Subcutaneous abdominal adipose tissue (tissue), 5 donors: ENCODE results near the gene AUP1.
"Not testable (repeated sequence)": the region's sequence is repeated elsewhere in the genome, so short reads cannot be mapped to it uniquely, and the experiment has no call there.

Experiments
- H3K27ac ChIP-seq: one replicate; pipeline ENCODE4 v1.7.0; 2013; ENCODE audit warnings: low read depth, mild to moderate bottlenecking, inconsistent platforms, low read length, moderate library complexity
- H3K27me3 ChIP-seq, 5 donors: one replicate each; pipeline ENCODE4 v1.7.0; 2013; ENCODE audit warnings: low read length in 5 of 5, inconsistent platforms in 1 of 5; ENCODE audit not compliant: control insufficient read depth in 5 of 5, insufficient read depth in 4 of 5
- H3K36me3 ChIP-seq, 5 donors: one replicate each; pipeline ENCODE4 v1.7.0; 2013; ENCODE audit warnings: low read length in 5 of 5; ENCODE audit not compliant: control insufficient read depth in 5 of 5, insufficient read depth in 5 of 5
- H3K4me1 ChIP-seq, 5 donors: one replicate each; pipeline ENCODE4 v1.7.0; 2013; ENCODE audit warnings: low read length in 5 of 5, mild to moderate bottlenecking in 3 of 5, moderate library complexity in 1 of 5; ENCODE audit not compliant: control insufficient read depth in 5 of 5, insufficient read depth in 5 of 5
- H3K4me3 ChIP-seq, 5 donors: one replicate each; pipeline ENCODE4 v1.7.0; 2013; ENCODE audit warnings: low read length in 5 of 5, low read depth in 1 of 5
- H3K9ac ChIP-seq, 5 donors: one replicate each; pipeline ENCODE4 v1.7.0; 2013; ENCODE audit warnings: low read length in 5 of 5, mild to moderate bottlenecking in 4 of 5, moderate library complexity in 3 of 5
- H3K9me3 ChIP-seq, 5 donors: one replicate each; pipeline ENCODE4 v1.7.0; 2013; ENCODE audit warnings: low read length in 5 of 5; ENCODE audit not compliant: control insufficient read depth in 5 of 5
- donor health status: healthy.
- donor health status: healthy.
- donor health status: healthy.
- donor health status: healthy.
- donor health status: healthy.

AUP1 gene

GRCh38 chr2:74488643-74489481 is 40.6 kb downstream of the AUP1 start:
- H3K27ac ChIP-seq: no peak overlapping the region
- H3K36me3 ChIP-seq: peaks cover 3 to 74% (median 49%) of the 10 kb centered on the region in 5 donors
- no peaks in the 10 kb centered on the region for H3K9me3 ChIP-seq
- H3K4me3 ChIP-seq: no peak overlapping the region
- H3K4me1 ChIP-seq: peaks cover 0 to 4% (median under 1%) of the 10 kb centered on the region in 5 donors
- no peaks in the 10 kb centered on the region for H3K27me3 ChIP-seq
- no peak overlapping the region for H3K9ac ChIP-seq

GRCh38 chr2:74486141-74486540 is 43.4 kb downstream of the AUP1 start:
- H3K9me3 ChIP-seq: no peaks in the 10 kb centered on the region
- H3K36me3 ChIP-seq: peaks cover 3 to 47% (median 22%) of the 10 kb centered on the region in 5 donors
- no peak overlapping the region for H3K4me3 ChIP-seq
- no peaks in the 10 kb centered on the region for H3K27me3 ChIP-seq
- H3K9ac ChIP-seq: no peak overlapping the region
- no peak overlapping the region for H3K27ac ChIP-seq
- peaks cover 4 to 26% (median 23%) of the 10 kb centered on the region in 5 donors for H3K4me1 ChIP-seq

- peak overlapping the region; percentile 95 to 100 (median 98) for H3K4me3 ChIP-seq
- H3K36me3 ChIP-seq: peaks cover 6 to 48% (median 19%) of the 10 kb centered on the region in 5 donors
- not testable (repeated sequence) for H3K27ac ChIP-seq, H3K27me3 ChIP-seq, H3K9me3 ChIP-seq
- peaks cover 6 to 32% (median 28%) of the 10 kb centered on the region in 5 donors for H3K4me1 ChIP-seq
- peak overlapping the region; percentile 56 to 94 (median 87) for H3K9ac ChIP-seq
These were observed 45.8 kb downstream of the AUP1 start for GRCh38 chr2:74483675-74484164.

- no peaks in the 10 kb centered on the region for H3K9me3 ChIP-seq
- peak within 1 kb of the TSS; percentile 68 to 94 (median 87) for H3K9ac ChIP-seq
- peak within 1 kb of the TSS; percentile 95 to 100 (median 98) for H3K4me3 ChIP-seq
- H3K27me3 ChIP-seq: no peaks in the 10 kb centered on the region
- peaks cover 6 to 41% (median 19%) of the 10 kb centered on the region in 5 donors for H3K36me3 ChIP-seq
- H3K27ac ChIP-seq: peak within 1 kb of the TSS; percentile 84
- H3K4me1 ChIP-seq: peaks cover 6 to 32% (median 28%) of the 10 kb centered on the region in 5 donors
These were observed 46.5 kb downstream of the AUP1 start, which contains the start of the genes CCDC142 and TTC31 for GRCh38 chr2:74482801-74483674. Gene CCDC142 (minus strand): TSS chr2:74482998. CDS start chr2:74482837, 161 bp downstream. Gene TTC31 (plus strand): TSS chr2:74483081. CDS start chr2:74483096, 15 bp downstream.

- no peaks in the 10 kb centered on the region for H3K9me3 ChIP-seq
- peaks cover 6 to 34% (median 28%) of the 10 kb centered on the region in 5 donors for H3K4me1 ChIP-seq
These were observed 47.3 kb downstream of the AUP1 start for GRCh38 chr2:74481961-74482800.

GRCh38 chr2:74481431-74481830 is 48.1 kb downstream of the AUP1 start:
- peak overlapping the region in 4 of 5 donors; percentile 81 to 94 (median 90) for H3K9ac ChIP-seq
- peak overlapping the region; percentile 6 to 100 (median 98) for H3K4me3 ChIP-seq
- peaks cover 6 to 38% (median 33%) of the 10 kb centered on the region in 5 donors for H3K4me1 ChIP-seq
- no peaks in the 10 kb centered on the region for H3K27me3 ChIP-seq
- H3K36me3 ChIP-seq: peaks cover 6 to 42% (median 21%) of the 10 kb centered on the region in 5 donors
- H3K27ac ChIP-seq: peak overlapping the region; percentile 84
- H3K9me3 ChIP-seq: no peaks in the 10 kb centered on the region

More at GRCh38 chr2:74481961-74482800, 47.3 kb downstream of the AUP1 start:
- peaks cover 6 to 43% (median 22%) of the 10 kb centered on the region in 5 donors for H3K36me3 ChIP-seq
- H3K4me3 ChIP-seq: peak overlapping the region; percentile 95 to 100 (median 98)
- peak overlapping the region; percentile 84 for H3K27ac ChIP-seq
- no peaks in the 10 kb centered on the region for H3K27me3 ChIP-seq
- peak overlapping the region in 4 of 5 donors; percentile 81 to 94 (median 90) for H3K9ac ChIP-seq
